SH-SY5Y (cell line): Measurements from ENCODE around the gene ASCC1.

ENCODE experiments used
- GATA2 ChIP-seq: IDR thresholded peaks from 2 replicates; pipeline ENCODE4 v1.6.1; 2011; ENCODE audit warnings: mild to moderate bottlenecking, low read depth, low read length
- GATA3 ChIP-seq: IDR thresholded peaks from 2 replicates; pipeline ENCODE4 v1.6.1; 2011; ENCODE audit warnings: low read depth, mild to moderate bottlenecking, low read length, moderate library complexity

DNA sequence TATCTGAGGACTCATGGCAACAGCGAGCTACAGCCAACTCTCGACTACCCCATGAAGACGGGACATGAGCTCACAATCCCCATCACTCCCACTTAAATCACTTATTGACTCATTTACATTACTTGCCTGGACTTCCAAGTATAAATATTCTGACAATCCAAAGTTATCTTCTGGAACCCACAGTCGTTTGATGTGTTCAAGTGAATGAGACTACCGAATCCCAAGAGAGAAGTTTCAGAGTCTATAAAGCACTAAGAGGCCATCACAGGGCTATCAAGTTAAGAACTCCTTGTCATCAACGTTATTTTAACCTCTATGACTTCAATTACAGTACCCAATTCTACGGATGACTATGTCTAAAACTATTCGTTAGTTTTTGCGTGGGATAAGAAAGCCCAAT, 11.8 kb downstream of the ASCC1 start:
- TF ChIP-seq GATA2 (no peak), GATA3 (no peak)
